Upper lobe of left lung (tissue), 4 donors: Measurements from ENCODE around the gene ZC3HAV1L.

Experiments
- POLR2AphosphoS5 ChIP-seq, 2 donors: sonication (generic); formaldehyde crosslinking; IDR thresholded peaks; one replicate each; pipeline ENCODE4 v1.5.1; 2017; ENCODE audit warnings: antibody characterized with exemption in 2 of 2
- TF ChIP-seq, protein P1 (sequence below), 6 experiments: fragments of 450-650 bp in 4 of 6; fragments of 200-600 bp in 2 of 6; sonication (generic) in 2 of 6; IDR thresholded peaks; one replicate each; pipeline ENCODE4 v1.5.1; 2016 to 2019; ENCODE audit warnings: antibody characterized with exemption in 6 of 6

DNA sequence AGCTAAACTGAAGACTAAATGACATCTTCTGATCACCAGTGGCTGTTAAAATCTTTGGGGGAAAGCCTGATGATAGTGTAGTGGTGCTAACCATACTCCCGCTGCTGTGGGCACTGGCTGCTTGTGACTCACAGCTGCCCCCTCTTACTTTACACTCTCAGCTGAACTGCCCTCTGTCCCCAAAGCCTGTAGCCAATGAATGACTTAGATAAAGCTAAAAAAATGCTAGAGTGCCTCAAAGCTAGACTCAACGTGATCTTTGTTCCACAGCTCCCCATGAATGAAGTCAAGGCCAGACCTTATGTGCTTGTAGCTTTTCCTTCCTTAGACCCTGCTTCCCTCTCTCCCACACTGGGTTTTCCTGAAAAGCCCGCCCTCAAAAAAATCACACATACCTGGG, 6.5 kb downstream of the ZC3HAV1L start:
- TF ChIP-seq, protein P1, sequence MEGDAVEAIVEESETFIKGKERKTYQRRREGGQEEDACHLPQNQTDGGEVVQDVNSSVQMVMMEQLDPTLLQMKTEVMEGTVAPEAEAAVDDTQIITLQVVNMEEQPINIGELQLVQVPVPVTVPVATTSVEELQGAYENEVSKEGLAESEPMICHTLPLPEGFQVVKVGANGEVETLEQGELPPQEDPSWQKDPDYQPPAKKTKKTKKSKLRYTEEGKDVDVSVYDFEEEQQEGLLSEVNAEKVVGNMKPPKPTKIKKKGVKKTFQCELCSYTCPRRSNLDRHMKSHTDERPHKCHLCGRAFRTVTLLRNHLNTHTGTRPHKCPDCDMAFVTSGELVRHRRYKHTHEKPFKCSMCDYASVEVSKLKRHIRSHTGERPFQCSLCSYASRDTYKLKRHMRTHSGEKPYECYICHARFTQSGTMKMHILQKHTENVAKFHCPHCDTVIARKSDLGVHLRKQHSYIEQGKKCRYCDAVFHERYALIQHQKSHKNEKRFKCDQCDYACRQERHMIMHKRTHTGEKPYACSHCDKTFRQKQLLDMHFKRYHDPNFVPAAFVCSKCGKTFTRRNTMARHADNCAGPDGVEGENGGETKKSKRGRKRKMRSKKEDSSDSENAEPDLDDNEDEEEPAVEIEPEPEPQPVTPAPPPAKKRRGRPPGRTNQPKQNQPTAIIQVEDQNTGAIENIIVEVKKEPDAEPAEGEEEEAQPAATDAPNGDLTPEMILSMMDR (IDR thresholded peaks at IDR 0.05): no peak
- no peak for TF ChIP-seq POLR2AphosphoS5 (IDR thresholded peaks at IDR 0.05)
